Panc1 (cell line): Measurements from ENCODE around the gene ONECUT3.

Experiments
- CTCF ChIP-seq: fragments of 450-650 bp; IDR thresholded peaks from 2 replicates; pipeline ENCODE4 v1.5.1; 2017; ENCODE audit warnings: mild to moderate bottlenecking
- POLR2AphosphoS5 ChIP-seq: IDR thresholded peaks from 2 replicates; pipeline ENCODE4 v1.6.1; 2012; ENCODE audit warnings: mild to moderate bottlenecking, low read depth, low read length, moderate library complexity
- REST ChIP-seq, 2 experiments: IDR thresholded peaks; 2 replicates each; pipeline ENCODE4 v1.6.1; 2011 to 2012; ENCODE audit warnings: low read depth in 2 of 2, control low read depth in 1 of 2, low read length in 1 of 2, mild to moderate bottlenecking in 1 of 2, moderate library complexity in 1 of 2; ENCODE audit not compliant: insufficient read depth in 1 of 2
- TCF7L2 ChIP-seq: IDR thresholded peaks from 2 replicates; pipeline ENCODE4 v1.6.1; 2011; ENCODE audit warnings: mild to moderate bottlenecking, low read depth, low read length, inconsistent platforms

GRCh38 chr19:1765232-1765903 lies 12.1 kb downstream of the ONECUT3 start:
- TF ChIP-seq CTCF, result no peak
- TF ChIP-seq TCF7L2, result no peak
- no peak for TF ChIP-seq REST (IDR thresholded peaks at IDR 0.05; ENCODE audit: insufficient read depth in 1 of 2, low read depth in 2 of 2, low read length in 1 of 2)
- TF ChIP-seq POLR2AphosphoS5, result no peak
